ENCODE results near the gene CENPK.
"Not testable (repeated sequence)": the region's sequence is repeated elsewhere in the genome, so short reads cannot be mapped to it uniquely, and the experiment has no call there.

CENPK gene, protein sequence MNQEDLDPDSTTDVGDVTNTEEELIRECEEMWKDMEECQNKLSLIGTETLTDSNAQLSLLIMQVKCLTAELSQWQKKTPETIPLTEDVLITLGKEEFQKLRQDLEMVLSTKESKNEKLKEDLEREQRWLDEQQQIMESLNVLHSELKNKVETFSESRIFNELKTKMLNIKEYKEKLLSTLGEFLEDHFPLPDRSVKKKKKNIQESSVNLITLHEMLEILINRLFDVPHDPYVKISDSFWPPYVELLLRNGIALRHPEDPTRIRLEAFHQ

DNA sequence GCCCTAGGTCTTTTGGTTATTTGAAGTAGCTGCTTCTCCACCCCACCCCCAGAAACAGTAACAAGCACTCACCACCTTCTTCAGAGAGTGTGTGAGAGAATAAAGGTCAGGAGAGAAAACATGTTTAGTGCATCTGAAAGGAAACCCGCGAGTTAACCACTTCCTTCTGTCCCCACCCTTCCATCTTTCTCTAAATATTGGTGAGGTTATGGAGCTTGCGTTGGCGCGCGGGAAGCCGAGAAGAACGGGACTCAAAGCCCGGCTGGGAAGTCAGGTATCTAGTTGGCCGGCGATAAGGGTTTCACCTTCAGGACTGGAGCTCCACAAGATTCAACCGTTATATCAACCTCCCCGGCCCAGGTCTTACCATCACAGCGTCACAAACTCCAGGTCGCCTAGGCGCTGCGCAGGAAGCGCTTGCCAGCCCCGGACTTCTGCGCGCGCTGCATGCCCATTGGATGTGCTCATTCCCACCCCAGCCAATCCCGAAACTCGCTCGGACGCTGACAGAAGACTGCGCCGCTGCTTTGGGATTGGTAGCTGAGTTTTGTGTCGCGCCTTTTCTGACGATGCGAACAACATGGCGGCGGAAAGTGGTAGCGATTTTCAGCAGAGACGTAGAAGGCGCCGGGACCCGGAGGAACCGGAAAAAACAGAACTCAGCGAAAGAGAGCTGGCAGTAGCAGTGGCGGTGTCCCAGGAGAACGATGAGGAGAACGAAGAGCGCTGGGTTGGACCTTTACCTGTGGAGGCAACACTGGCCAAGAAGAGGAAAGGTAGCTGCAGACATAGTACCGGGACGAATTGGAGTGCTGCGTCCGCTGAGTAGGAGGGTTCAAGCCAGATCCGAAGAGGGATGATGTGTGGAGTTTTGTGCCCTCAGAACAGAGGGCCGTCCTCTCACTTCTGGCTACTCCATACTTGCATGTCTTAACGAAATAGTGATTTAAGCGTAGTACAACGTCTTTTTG lies at the start of gene CENPK, which contains the start of gene PPWD1:
Gene CENPK, minus strand, starts transcription at position 438 of the 971 bp plus-strand sequence. CDS start 8,261 bp downstream, outside the sequence.
Gene PPWD1, plus strand, starts transcription at position 566 of the 971 bp plus-strand sequence. Its CDS starts 15 bp downstream, at position 581.
- DNase-seq, result peak; percentile 97

DNA sequence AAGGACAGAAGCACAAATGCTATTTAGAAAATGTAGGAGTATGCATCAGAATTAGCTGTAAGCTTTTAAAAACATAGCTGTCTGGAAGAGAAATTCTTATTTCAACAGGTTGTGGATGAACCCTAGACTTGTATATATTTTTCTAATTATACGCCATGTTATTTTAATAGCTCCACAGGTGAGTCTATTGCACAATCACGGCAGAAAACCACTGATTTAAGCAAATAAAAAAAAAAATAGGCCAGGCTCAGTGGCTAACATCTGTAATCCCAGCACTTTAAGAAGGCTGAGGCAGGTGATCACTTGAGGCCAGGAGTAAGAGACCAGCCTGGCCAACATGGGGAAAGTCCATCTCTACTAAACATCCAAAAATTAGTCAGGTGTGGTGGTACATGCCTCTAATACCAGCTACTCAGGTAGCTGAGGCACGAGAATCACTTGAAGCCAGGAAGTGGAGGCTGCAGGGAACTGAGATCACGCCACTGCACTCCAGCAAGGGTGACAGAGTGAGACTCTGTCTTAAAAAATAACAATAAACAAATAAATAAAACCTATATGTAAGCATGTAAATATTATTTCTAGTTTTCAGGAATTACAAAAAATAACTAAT lies 49.4 kb upstream of the CENPK start:
- DNase-seq, result no peak

DNA sequence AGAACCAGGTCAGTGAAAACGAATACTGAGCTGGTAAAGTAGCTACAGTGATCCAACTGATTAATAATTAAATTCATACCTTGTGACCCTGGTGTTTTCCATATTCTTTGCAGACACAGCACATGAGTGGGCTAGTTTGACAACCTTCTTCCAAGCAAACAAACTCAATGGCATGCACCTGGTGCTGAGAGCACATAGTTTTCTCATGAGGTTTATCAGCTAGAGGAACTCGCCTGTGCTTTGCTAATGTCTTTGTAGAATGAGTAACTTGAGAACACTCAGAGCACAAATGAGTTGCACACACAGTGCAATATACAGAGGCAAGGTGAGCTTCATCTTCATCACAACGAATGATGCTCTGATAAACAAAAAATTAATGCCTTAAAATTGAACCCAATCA lies 48.6 kb upstream of the CENPK start:
- no peak for DNase-seq

DNA sequence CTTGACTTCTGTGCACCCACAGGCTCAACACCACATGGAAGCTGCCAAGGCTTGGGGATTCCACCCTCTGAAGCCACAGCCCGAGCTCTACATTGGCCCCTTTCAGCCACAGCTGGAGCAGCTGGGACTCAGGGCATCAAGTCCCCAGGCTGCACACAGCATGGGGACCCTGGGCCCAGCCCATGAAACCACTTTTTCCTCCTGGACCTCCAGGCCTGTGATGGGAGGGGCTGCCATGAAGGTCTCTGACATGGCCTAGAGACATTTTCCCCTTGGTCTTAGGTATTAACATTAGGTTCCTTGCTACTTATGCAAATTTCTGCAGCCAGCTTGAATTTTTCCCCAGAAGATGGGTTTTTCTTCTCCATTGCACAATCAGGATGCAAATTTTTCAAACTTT lies 38.8 kb upstream of the CENPK start:
- DNase-seq, result not testable (repeated sequence)

DNA sequence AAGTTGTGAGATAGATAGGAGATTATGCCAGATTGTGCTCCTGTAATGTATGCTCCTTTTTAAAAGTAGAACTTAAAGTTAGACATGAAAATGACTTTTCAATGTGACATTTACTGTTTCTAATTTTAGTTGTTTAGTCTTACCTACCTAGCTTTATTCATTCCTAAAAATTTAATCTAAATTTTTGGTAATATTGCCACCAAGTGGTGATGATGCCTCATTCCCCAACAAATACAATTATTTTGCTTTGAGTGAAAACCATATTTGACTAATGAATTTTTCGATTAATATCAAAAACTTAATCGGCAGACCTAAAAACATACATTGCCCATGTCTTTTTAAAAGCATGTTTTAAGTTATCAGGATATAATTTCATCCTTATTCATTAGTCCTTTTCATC lies 25.7 kb upstream of the CENPK start:
- DNase-seq, result no peak

DNA sequence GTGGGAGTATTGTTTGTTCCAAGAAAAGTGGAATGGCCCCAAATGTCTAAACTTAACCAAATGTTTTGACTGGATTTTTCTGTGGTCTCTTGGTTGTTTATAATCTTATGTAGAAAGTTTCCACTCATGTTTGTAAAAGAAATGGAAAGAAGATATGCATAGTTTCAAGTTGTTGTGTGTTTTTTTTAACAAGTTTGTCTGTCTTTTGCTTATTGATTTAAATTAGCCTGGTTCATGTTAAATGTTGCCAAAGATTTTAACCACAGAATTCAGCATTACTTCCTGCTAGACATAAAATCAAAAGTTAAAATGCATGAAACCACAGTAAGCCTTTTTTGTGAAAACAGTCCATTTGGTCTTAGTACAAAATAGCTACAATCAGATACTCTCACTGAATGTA lies 14.2 kb upstream of the CENPK start:
- no peak for DNase-seq

DNA sequence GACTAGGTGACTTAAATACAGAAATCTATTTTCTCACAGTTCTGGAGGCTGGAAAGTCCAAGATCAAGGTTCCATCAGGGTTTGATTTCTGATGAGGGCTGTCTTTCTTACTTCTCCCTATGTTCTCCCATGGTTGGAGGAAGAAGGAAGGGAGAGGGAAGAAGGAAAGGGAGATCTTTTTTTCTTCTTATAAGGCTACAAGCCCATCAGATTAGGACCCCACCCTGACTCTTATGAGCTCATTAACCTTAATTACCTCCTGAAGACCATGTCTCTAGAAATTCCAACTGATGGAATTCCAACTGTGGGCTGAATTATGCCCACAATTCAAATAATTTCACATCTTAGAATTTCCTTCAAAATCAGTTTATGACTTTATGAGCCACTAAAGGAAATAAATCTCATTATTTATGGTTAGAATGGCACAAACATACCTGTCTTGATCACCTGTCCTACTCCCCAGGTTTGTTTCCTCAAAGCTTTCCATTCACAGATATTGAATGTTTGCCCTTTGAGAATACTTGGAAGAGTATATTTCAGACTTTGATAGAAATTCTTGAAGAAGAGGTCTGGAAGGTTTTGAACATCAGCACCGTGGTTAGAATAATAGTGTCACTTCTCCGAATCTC lies 7.7 kb upstream of the CENPK start:
- no peak for DNase-seq

DNA sequence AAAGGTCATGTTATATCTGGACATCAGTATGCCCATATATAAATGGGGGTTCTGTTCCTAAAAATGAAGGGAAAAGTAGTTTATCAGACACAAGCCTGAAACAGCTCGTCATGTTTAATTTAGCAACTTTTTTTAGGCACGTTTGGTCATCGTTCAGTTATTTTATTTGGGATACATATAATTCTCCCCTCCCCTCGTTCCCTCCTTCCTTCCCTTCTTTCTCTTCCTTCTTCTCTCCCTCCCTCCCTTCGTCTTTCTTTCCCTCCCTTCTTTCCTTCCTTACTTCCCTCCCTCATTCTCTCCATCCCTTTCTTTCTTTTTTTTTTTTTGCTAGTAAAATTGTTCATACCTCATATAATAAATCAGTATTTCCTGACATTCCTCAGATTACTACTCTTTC lies 3.5 kb upstream of the CENPK start:
- DNase-seq, result no peak

DNA sequence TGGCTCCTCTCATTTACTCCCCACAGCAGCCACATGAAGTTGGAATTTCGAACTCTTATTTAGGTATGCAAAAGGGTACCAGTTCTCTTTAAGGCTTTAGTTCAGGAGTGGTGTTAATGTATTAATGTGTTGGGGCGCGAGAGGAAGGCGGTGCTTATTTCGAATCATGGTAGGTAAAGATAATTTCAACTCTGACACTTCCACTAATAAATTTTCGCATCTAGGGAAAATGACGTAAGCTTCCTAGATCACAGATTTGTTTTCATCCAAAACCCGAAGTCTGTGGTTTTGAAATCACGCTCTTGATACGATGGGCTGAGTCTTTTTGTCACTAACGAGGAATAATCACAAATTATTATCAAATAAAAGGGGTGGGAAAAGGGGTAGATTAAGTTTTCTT lies 809 bp upstream of the CENPK start:
- peak; percentile 34 for DNase-seq

DNA sequence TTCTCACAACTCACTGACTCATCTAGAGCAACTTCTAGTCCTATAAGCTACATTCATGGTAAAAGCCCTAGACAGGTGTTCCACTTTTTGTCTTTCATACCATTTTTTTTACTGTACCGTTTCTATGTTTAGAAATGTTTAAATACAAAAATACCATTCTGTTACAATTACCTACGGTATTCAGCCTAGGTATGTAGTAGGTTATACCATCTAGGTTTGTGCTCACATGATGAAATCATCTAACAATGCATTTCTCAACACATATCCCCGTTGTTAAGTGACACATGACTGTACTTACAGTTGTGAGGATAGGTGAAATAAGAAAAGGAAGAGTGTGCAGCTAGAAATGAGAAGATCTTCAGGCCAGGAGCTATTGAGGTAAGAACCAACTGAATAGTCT lies 6.2 kb downstream of the CENPK start:
- DNase-seq, result no peak

DNA sequence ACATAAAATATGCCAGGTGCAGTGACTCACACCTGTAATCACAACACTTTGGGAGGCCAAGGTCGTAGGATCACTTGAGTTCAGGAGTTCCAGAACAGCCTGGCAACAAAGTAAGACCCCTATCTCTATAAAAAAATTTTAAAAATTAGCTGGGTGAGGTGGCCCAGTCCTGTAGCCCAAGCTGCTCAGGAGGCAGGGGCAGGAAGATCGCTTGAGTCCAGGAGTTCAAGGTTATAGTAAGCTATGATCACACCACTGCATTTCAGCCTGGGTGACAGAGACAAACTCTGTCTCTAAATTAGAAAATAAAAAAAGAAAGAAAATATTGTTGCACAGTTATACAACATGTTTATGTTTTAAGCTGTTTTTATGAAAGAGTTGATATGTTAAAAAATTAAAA lies 6.8 kb downstream of the CENPK start:
- no peak for DNase-seq

DNA sequence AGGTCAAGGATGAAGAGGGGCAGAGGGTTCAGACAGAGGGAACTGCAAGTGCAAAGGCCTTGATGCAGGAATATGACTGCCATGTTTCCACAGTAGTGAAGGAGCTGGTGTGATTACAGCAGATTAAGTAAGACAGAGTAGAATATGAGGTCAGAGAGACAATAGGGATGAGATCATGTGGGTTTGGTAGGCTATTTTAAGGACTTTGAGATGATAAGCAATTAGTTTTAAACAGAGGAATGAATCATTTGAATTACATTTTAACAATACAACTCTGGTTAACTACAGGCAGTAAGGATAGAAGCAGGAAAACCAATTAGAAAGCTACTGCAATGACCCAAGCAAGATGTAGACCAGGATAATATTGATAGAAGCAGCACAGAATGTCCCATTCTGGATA lies 7.7 kb downstream of the CENPK start:
- DNase-seq, result no peak

DNA sequence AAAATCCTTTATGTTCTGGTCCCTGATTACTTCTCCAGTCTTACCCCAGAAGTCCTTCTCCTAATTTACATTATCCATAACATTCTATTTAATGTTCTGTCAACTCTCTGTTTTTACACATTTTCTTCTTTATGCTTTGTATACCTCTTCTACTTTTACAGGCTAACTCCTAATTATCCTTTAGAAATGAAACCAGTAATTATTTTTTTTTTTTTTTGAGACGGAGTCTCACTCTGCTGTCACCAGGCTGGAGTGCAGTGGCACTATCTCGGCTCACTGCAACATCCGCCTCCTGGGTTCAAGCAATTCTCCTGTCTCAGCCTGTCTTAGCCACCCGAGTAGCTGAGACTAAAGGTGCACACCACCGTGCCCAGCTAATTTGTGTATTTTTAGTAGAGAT lies 9.0 kb downstream of the CENPK start:
- DNase-seq, result no peak

DNA sequence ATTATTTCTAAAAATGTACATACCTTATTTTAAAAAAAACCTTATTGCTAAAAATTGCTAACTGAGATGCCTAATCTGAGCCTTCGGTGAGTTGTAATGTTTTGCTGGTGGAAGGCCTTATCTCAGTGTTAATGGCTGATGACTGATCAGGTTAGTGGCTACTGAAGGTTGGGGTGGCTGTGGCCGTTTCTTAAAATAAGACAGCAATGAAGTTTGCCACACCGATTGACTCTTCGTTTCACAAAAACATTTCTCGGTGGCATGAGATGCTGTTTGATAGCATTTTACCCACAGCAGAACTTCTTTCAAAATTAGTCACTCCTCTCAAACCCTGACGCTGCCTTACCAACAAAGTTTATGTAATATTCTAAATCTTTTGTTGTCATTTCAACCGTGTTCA lies 14.7 kb downstream of the CENPK start:
- no peak for DNase-seq

DNA sequence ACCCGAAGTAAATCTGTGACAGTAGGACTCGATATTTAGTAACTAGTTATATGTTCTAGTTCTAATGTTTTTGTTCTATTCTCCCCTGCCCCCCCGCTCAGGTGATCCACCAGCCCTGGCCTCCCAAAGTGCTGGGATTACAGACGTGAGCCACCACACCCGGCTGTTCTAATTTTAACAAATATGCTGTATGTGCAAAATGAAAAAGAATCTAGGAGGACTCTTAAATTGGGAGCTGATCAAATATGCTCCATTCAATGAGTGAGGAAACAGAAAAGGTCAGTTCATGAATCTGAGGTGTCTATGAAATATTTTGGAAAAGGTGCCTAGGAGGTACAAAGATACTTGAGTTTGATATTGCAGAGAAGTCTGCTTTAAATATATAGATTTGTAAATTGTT lies 16.8 kb downstream of the CENPK start:
- DNase-seq, result no peak

DNA sequence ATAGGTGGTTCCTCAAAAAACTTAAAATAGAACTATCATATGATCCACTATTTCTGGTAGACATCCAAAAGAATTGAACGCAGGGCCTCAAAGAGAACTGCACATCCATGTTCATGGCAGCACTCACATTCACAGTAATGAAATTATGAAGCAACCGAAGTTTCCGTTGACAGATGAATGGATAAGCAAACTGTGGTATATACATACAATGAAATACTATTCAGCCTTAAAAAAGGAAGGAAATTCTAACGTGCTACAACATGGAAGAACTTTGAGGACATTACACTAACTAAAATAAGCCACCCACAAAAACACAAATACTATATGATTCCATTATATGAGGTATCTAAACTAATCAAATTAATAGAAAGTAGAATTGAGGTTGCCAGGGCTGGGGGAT lies 18.5 kb downstream of the CENPK start:
- no peak for DNase-seq

DNA sequence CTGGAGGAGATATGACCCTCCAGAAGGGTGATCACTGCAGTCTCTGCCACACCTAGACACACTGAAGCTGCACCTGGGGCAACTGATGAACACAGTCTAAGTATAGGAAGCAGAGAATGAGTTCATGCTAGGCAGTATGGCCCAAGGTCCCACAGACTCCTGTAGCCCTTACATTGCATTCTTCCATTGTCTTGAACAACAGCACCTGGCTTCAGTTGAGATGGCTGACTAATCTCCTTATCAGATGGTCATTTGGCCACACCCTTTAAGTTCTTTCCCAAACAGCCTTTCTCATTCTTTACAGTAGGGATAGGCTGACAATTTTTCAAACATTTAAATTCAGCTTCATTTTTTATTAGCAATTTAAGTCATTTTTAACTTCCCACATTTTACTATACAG lies 23.1 kb downstream of the CENPK start:
- no peak for DNase-seq

DNA sequence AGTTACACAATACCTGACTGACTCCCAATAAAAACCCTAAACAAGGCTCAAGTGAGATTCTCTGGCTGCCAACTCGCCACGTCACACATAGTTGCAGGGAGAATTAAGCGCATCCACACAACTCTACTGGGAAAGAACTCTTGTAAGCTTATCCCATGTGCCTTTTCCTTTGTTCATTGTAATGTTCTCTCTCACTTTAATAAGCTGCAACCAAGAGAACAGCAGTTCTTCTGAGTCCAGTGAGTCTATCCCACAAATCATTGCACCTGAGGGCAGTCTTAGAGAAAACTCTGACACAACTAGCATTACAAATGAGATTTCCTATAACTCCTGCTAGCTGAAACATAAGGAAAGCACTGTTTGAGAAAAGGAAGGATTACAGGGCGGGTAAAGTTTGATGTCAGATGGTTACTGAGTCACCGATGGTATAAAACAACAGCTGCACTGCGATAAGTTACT lies 27.4 kb downstream of the CENPK start:
- DNase-seq, result no peak

DNA sequence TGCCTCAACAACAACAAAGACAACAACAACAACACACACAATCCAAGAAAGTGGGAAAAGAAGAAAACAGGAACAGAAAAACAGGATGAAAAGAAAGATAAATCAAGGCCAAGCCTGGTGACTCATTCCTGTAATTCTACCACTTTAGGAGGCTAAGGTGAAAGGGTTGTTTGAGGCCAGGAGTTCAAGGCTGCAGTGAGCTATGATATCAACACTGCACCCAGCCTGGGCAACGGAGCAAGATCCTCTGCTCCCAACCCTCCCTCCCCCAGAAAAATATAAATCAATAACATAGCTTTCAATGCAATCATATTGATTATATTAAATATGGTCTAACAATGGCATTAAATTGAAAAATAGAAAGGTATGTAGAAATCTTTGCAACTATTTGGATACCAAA lies 32.1 kb downstream of the CENPK start:
- no peak for DNase-seq

DNA sequence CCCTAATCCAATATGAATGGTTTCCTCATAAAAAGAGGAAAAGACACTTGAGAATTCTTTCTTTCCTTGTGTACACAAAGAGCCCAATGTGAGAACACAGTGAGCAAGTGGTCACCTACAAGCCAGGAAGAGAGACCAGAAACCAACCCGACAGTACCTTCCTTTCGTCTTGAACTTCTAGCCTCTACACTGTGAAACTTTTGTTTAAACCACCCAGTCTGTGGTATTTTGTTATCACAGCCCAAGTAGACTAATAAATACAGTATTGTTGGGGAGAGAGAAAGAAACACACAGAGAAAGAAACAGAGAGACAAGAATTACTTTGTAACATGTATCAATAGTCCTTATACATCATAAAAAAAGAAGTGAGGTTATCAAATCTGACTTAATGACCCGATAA lies 37.2 kb downstream of the CENPK start:
- DNase-seq, result no peak

DNA sequence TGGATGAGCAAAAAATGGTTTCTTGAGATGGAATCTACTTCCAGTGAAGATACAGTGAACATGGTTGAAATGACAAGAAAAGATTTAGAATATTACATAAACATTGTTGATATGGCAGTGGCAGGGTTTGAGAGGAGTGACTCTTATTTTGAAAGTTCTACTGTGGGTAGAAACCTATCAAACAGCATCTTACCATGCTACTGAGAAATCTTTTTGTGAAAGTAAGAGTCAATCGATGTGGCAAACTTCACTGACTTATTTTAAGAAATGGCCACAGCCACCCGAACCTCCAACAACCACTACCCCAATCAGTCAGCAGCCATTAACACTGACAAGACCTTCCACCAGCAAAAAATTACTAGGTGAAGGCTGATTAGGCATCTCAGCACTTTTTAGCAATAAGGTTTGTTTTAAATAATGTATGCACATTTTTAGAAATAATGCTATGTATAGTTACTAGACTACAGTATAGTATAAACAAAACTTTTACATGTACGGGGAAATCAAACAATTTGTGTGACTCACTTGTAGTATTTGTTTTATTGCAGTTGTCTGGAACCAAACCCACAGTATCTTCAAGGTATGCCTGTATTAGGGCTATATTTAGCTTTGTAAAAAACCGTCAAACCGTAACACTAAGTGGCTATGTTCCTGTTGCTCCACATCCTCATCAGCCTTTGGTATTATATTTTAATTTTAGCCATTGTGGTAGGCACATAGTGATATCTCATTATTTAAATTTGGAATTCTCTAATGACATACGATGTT lies 50.6 kb downstream of the CENPK start:
- DNase-seq, result no peak

DNA sequence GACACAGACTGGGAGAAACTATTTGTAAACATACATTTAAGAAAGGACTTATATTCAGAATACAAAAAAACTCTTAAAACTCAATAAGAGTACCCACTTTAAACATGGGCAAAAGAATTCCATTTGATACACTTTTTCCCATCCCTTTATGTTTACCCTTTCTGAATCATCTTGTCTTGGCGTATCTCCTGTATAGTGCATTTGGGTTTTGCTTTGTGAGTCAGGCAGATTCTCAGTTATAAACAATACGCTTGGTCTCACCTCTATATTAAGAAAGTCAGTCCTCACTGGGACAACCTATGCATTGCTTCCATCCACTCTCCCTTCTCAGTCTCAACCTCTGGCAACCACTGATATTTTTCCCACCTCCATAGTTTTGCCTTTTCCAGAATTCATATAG lies 54.0 kb downstream of the CENPK start:
- no peak for DNase-seq
